HepG2 (cell line): Measurements from ENCODE around the gene NAA35. TPM values are rescaled to one million over a fixed set of nuclear protein-coding genes. Genes with fewer than 3 reads are reported as not detected.

ENCODE experiments used
- ATAC-seq: fragments of 200-7000 bp; cut with Tn5 transposase; 3 replicates; pipeline ENCODE4 v1.9.1; 2020; ENCODE audit warnings: mild to moderate bottlenecking, moderate library complexity
- BruUV-seq: library from RNA; stranded (reverse); fragments of 400-500 nt; replicated peaks from 2 replicates; lab custom pipeline; 2021; lab: Mats Ljungman, UMichigan
- CTCF ChIA-PET: fragments of 300-600 bp; formaldehyde crosslinking; extraction: SDS; loops from one replicate; lab custom pipeline; 2021; ENCODE audit warnings: low total read pairs, inconsistent platforms, low intra/inter-chr PET ratio; lab: Yijun Ruan, JAX
- POLR2A ChIA-PET: fragments of 350-600 bp; sonication (Branson Sonifier 250); formaldehyde crosslinking; loops from one replicate; lab custom pipeline; 2020; ENCODE audit warnings: antibody characterized with exemption, inconsistent platforms; lab: Yijun Ruan, JAX
- DNase-seq: peaks from one replicate; pipeline ENCODE4 v3.0.0-alpha.2; 2015; ENCODE audit warnings: low spot score
- FAIRE-seq: peaks from 3 replicates; lab custom pipeline; 2011; peaks lifted over from hg19 to GRCh38; lab: Jason Lieb, UNC
- H2AFZ ChIP-seq: one replicate; pipeline ENCODE4 v1.6.1; 2011; ENCODE audit warnings: low read length, inconsistent platforms
- H3K27ac ChIP-seq: fragments of 300-600 bp; 3 replicates; pipeline ENCODE4 v1.8.0; 2011; ENCODE audit warnings: mixed run types, mild to moderate bottlenecking, mixed read lengths, low read length, inconsistent platforms; ENCODE audit not compliant: insufficient read depth; ENCODE audit errors: extremely low read length
- H3K27me3 ChIP-seq, 2 experiments: fragments of 200-600 bp in 1 of 2; 2 replicates in 1 of 2; 3 replicates in 1 of 2; pipeline versions ENCODE4 v1.6.0 to v1.8.0; 2011; ENCODE audit warnings: low read length in 2 of 2, mild to moderate bottlenecking in 2 of 2, moderate library complexity in 2 of 2, inconsistent platforms in 1 of 2; ENCODE audit not compliant: insufficient read depth in 2 of 2, control insufficient read depth in 1 of 2
- H3K36me3 ChIP-seq, 2 experiments: fragments of 200-600 bp in 1 of 2; replicated peaks in 1 of 2; 2 replicates in 1 of 2; 3 replicates in 1 of 2; pipeline versions ENCODE4 v1.5.1 to v1.8.0; 2011; ENCODE audit warnings: low read length in 2 of 2, inconsistent platforms in 1 of 2; ENCODE audit not compliant: insufficient read depth in 2 of 2, control insufficient read depth in 1 of 2
- H3K4me1 ChIP-seq: 2 replicates; pipeline ENCODE4 v1.5.1; 2012; ENCODE audit warnings: low read length, inconsistent platforms; ENCODE audit not compliant: insufficient read depth
- H3K4me2 ChIP-seq: 2 replicates; pipeline ENCODE4 v1.6.0; 2011; ENCODE audit warnings: low read depth, low read length, inconsistent platforms
- H3K4me3 ChIP-seq, 3 experiments: fragments of 200-600 bp in 1 of 3; sonication (generic), shearing (Covaris generic) in 1 of 3; replicated peaks in 1 of 3; 2 replicates each; pipeline ENCODE4 v1.5.1; 2011 to 2016; ENCODE audit warnings: low read length in 3 of 3, inconsistent platforms in 2 of 3, low read depth in 2 of 3, mild to moderate bottlenecking in 2 of 3, control low read depth in 1 of 3, mixed read lengths in 1 of 3; ENCODE audit not compliant: insufficient read depth in 1 of 3
- H3K79me2 ChIP-seq: one replicate; pipeline ENCODE4 v1.6.1; 2011; ENCODE audit warnings: low read length, inconsistent platforms; ENCODE audit not compliant: insufficient read depth
- H3K9ac ChIP-seq: 2 replicates; pipeline ENCODE4 v1.6.0; 2011; ENCODE audit warnings: mild to moderate bottlenecking, low read depth, low read length, inconsistent platforms; ENCODE audit not compliant: insufficient read depth
- H3K9me3 ChIP-seq: 2 replicates; pipeline ENCODE4 v1.5.1; 2012; ENCODE audit warnings: mild to moderate bottlenecking, low read length
- H4K20me1 ChIP-seq: 2 replicates; pipeline ENCODE4 v1.6.0; 2011; ENCODE audit warnings: inconsistent platforms, mild to moderate bottlenecking, low read length, moderate library complexity; ENCODE audit not compliant: insufficient read depth
- ATF2 ChIP-seq: sonication (generic); formaldehyde crosslinking; IDR thresholded peaks from 2 replicates; pipeline ENCODE4 v1.4.0; 2020; ENCODE audit warnings: missing genetic modification reagents
- DNMT1 ChIP-seq: sonication (generic); formaldehyde crosslinking; IDR thresholded peaks from 2 replicates; pipeline ENCODE4 v1.5.1; 2020; ENCODE audit warnings: mild to moderate bottlenecking, missing genetic modification reagents
- JDP2 ChIP-seq: sonication (generic); formaldehyde crosslinking; IDR thresholded peaks from 2 replicates; pipeline ENCODE4 v1.8.1; 2022; ENCODE audit warnings: missing genetic modification reagents, borderline replicate concordance
- NCOA5 ChIP-seq: sonication (generic); formaldehyde crosslinking; IDR thresholded peaks from 2 replicates; pipeline ENCODE4 v1.4.0; 2020; ENCODE audit warnings: missing genetic modification reagents
- NR2C2 ChIP-seq: sonication (generic); formaldehyde crosslinking; IDR thresholded peaks from 2 replicates; pipeline ENCODE4 v1.4.0; 2020; ENCODE audit warnings: missing genetic modification reagents, mild to moderate bottlenecking, moderate library complexity, borderline replicate concordance
- NR2F2 ChIP-seq: IDR thresholded peaks from 2 replicates; pipeline ENCODE4 v1.6.1; 2012; ENCODE audit warnings: low read depth, inconsistent platforms, borderline replicate concordance
- NR2F6 ChIP-seq, 2 experiments: IDR thresholded peaks; 2 replicates each; pipeline ENCODE4 v1.6.1; 2016; ENCODE audit warnings: antibody characterized with exemption in 1 of 2, mild to moderate bottlenecking in 1 of 2
- SIN3A ChIP-seq: IDR thresholded peaks from 2 replicates; pipeline ENCODE4 v1.6.1; 2011; ENCODE audit warnings: low read depth, mild to moderate bottlenecking, control low read depth, low read length, borderline replicate concordance
- SMAD3 ChIP-seq: sonication (generic); formaldehyde crosslinking; IDR thresholded peaks from 2 replicates; pipeline ENCODE4 v1.4.0; 2020; ENCODE audit warnings: missing genetic modification reagents
- SNAI1 ChIP-seq: sonication (generic); formaldehyde crosslinking; IDR thresholded peaks from 2 replicates; pipeline ENCODE4 v1.5.0; 2020; ENCODE audit warnings: mild to moderate bottlenecking, missing genetic modification reagents, borderline replicate concordance
- TBL1XR1 ChIP-seq: fragments of 150-350 bp; IDR thresholded peaks from 2 replicates; pipeline ENCODE4 v1.6.1; 2014; ENCODE audit warnings: borderline replicate concordance, low read length; ENCODE audit not compliant: partially characterized antibody
- TEF ChIP-seq: sonication (generic); formaldehyde crosslinking; IDR thresholded peaks from 2 replicates; pipeline ENCODE4 v1.5.0; 2020; ENCODE audit warnings: missing genetic modification reagents
- ZFAT ChIP-seq: sonication (generic); formaldehyde crosslinking; conservative IDR thresholded peaks from 2 replicates; pipeline ENCODE4 v1.8.1; 2023; ENCODE audit warnings: missing genetic modification reagents, inconsistent platforms
- ZFP41 ChIP-seq: sonication (generic); formaldehyde crosslinking; IDR thresholded peaks from 2 replicates; pipeline ENCODE4 v1.4.0; 2020; ENCODE audit warnings: mild to moderate bottlenecking, missing genetic modification reagents, borderline replicate concordance
- ZNF275 ChIP-seq: sonication (generic); formaldehyde crosslinking; IDR thresholded peaks from 2 replicates; pipeline ENCODE4 v1.8.0; 2022; ENCODE audit warnings: missing genetic modification reagents, mild to moderate bottlenecking, inconsistent platforms, borderline replicate concordance
- ZNF30 ChIP-seq: sonication (generic); formaldehyde crosslinking; IDR thresholded peaks from 2 replicates; pipeline ENCODE4 v1.5.0; 2020; ENCODE audit warnings: mild to moderate bottlenecking, missing genetic modification reagents
- ZNF747 ChIP-seq: sonication (generic); formaldehyde crosslinking; IDR thresholded peaks from 2 replicates; pipeline ENCODE4 v1.8.1; 2023; ENCODE audit warnings: missing genetic modification reagents, mild to moderate bottlenecking, borderline replicate concordance
- whole genome bisulfite sequencing: methylation state at CpG from one replicate; pipeline ENCODE4 v1.1.6; 2017; ENCODE audit warnings: low lambda C conversion rate; 5-methylcytosine and 5-hydroxymethylcytosine counted together
- in situ Hi-C: cut with HindIII; loops from 2 replicates; pipeline ENCODE4 v1.10.0; 2017; ENCODE audit warnings: low pct_unique_long_range_greater_than_20kb; ENCODE audit not compliant: extremely low pct_ligation_motif_present
- intact Hi-C: fragments of 100-400 bp; cut with micrococcal nuclease; formaldehyde crosslinking; loops from one replicate; pipeline ENCODE4 v1.10.0; 2022; ENCODE audit not compliant: unreplicated experiment
- polyA plus RNA-seq, 8 experiments: library from polyadenylated mRNA; depleted of rRNA in 3 of 8; stranded (reverse) in 7 of 8; unstranded in 1 of 8; fragments of >200 nt; fragmentation: Illumina TruSeq in 4 of 8; extraction: Trizol in 4 of 8; gene quantifications; 2 replicates each; pipeline versions ENCODE4 v1.2.1 to v1.2.3, GENCODE V29; 2011 to 2016; ENCODE audit warnings: low read depth in 4 of 8, missing spikeins in 1 of 8, mixed read lengths in 1 of 8; ENCODE audit not compliant: insufficient read depth in 1 of 8
- total RNA-seq, 5 experiments: library from RNA; depleted of rRNA; stranded (reverse); fragments of >200 nt; fragmentation: Illumina TruSeq; extraction: Trizol; gene quantifications; 2 replicates each; pipeline ENCODE4 v1.2.3, GENCODE V29; 2016; ENCODE audit warnings: low read depth in 1 of 5

The NAA35 gene
- total and polyA plus RNA-seq, 2 of the 13 experiments (the other 11 are each of a cell fraction or from before 2014, with no cell fraction given): 21.6 to 28.9 TPM

GRCh38 chr9:86009133-86009532 lies 68.2 kb downstream of the NAA35 start:
- no peak overlapping the region for H3K9ac ChIP-seq
- ChIA-PET CTCF (no interaction called here), POLR2A (no interaction called here)
- DNase-seq: no peak
- no peak overlapping the region for H3K4me2 ChIP-seq
- no peak for TF ChIP-seq NR2C2 (CRISPR knock-in tag)
- no peak for TF ChIP-seq SNAI1 (CRISPR knock-in tag)
- no peak for TF ChIP-seq TEF (CRISPR knock-in tag)
- no peak for TF ChIP-seq ZFAT
- no peak for TF ChIP-seq TBL1XR1
- no peak for TF ChIP-seq ATF2 (CRISPR knock-in tag)
- FAIRE-seq: no peak
- H3K36me3 ChIP-seq: peaks cover 7 to 62% of the 10 kb centered on the region in 2 experiments
- peaks cover 22% of the 10 kb centered on the region for H3K9me3 ChIP-seq
- WGBS: 78% methylated on average over 2 of the region's 2 CpGs
- no peaks in the 10 kb centered on the region for H3K27me3 ChIP-seq
- H4K20me1 ChIP-seq: no peaks in the 10 kb centered on the region
- H2AFZ ChIP-seq: no peak overlapping the region
- no TSS peak for BruUV-seq
- ATAC-seq: no peak
- no peak overlapping the region for H3K27ac ChIP-seq
- in situ Hi-C loops: no loop called here
- H3K4me3 ChIP-seq: no peak overlapping the region
- intact Hi-C loops: no loop called here
- H3K79me2 ChIP-seq: no peaks in the 10 kb centered on the region
- H3K4me1 ChIP-seq: no peaks in the 10 kb centered on the region

- FAIRE-seq: no peak
- CTCF ChIA-PET: no interaction called here
- TF ChIP-seq ZFP41 (CRISPR knock-in tag): no peak
- no peak for TF ChIP-seq ZNF747 (CRISPR knock-in tag)
- no peak for TF ChIP-seq ZNF30 (CRISPR knock-in tag)
- no peak for TF ChIP-seq NR2F2
- TF ChIP-seq JDP2 (CRISPR knock-in tag): no peak
- no peak for TF ChIP-seq DNMT1 (CRISPR knock-in tag)
- no peak for TF ChIP-seq ZNF275 (CRISPR knock-in tag)
- TF ChIP-seq SIN3A: no peak
- no peak for TF ChIP-seq NR2F6 (IDR thresholded peaks at IDR 0.05)
- no peak for TF ChIP-seq NR2F6 (CRISPR knock-in tag; IDR thresholded peaks at IDR 0.05)
- TF ChIP-seq NCOA5 (CRISPR knock-in tag): no peak
- no peak for TF ChIP-seq SMAD3 (CRISPR knock-in tag)
These were observed 79.8 kb downstream of the NAA35 start for GRCh38 chr9:86020731-86021130.

More at GRCh38 chr9:86020731-86021130, 79.8 kb downstream of the NAA35 start:
- H3K27ac ChIP-seq: no peak overlapping the region
- BruUV-seq: no TSS peak
- H2AFZ ChIP-seq: no peak overlapping the region
- H3K27me3 ChIP-seq: no peaks in the 10 kb centered on the region
- no peak for DNase-seq
- no peaks in the 10 kb centered on the region for H3K4me1 ChIP-seq
- WGBS: 100% methylated on average over 1 of the region's 1 CpG
- no peaks in the 10 kb centered on the region for H3K79me2 ChIP-seq
- no peak overlapping the region for H3K4me2 ChIP-seq
- no peak for ATAC-seq
- POLR2A ChIA-PET: no interaction called here
- H3K9me3 ChIP-seq: no peaks in the 10 kb centered on the region
- peaks cover 5 to 52% of the 10 kb centered on the region in 2 experiments for H3K36me3 ChIP-seq
- in situ Hi-C loops: no loop called here
- H4K20me1 ChIP-seq: no peaks in the 10 kb centered on the region
- no peak overlapping the region for H3K9ac ChIP-seq
- H3K4me3 ChIP-seq: no peak overlapping the region
- intact Hi-C loops: no loop called here
